ENCODE results near the gene RSPH4A. TPM values are rescaled to one million over a fixed set of nuclear protein-coding genes. Genes with fewer than 3 reads are reported as not detected.

The RSPH4A gene
- total and polyA plus RNA-seq, 9 of the 15 experiments (the other 6 are each of a cell fraction or from before 2014, with no cell fraction given): 0.04 to 0.30 (median 0.11) TPM

DNA sequence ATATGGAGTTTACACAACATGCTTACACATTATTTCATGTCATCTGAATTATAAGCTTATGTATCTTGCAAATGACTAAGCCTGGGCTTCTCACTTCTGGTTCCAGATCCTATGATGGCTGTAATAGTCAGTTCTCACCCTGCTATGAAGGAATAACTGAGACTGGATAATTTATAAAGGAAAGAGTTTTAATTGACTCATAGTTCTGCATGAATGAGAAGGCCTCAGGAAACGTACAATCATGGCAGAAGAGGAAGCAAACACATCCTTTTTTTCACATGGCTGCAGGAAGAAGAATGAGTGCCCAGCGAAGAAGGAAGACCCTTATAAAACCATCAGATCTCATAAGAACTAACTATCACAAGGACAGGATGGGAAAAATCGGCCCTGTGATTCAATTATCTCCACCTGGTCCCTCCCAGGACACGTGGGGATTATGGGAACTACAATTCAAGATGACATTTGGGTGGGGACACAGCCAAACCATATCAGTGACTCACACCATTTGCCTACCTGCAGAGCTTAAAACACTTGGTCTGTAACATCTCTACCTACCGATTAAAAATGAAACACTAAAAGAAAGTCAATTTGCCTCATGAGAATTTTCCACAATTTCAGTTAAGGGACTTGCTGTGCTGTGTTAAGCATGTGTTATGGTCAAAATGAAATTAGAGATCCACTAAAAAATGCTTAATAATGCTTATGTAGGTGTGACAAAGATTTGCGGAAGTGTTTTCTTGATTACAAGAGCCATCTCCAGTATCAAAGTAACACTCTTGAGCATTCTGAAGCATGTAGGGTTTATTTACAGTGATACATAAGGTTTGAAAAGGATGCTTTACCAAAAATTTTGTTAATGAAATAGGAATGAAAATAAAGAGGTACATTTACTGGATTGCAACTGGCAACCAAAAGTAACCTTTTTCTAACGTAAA is 47.2 kb upstream of the RSPH4A start (continued):
- TF ChIP-seq, protein P1, sequence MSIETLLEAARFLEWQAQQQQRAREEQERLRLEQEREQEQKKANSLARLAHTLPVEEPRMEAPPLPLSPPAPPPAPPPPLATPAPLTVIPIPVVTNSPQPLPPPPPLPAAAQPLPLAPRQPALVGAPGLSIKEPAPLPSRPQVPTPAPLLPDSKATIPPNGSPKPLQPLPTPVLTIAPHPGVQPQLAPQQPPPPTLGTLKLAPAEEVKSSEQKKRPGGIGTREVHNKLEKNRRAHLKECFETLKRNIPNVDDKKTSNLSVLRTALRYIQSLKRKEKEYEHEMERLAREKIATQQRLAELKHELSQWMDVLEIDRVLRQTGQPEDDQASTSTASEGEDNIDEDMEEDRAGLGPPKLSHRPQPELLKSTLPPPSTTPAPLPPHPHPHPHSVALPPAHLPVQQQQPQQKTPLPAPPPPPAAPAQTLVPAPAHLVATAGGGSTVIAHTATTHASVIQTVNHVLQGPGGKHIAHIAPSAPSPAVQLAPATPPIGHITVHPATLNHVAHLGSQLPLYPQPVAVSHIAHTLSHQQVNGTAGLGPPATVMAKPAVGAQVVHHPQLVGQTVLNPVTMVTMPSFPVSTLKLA (conservative IDR thresholded peaks at IDR 0.05): peak in 1 of 2 experiments; percentile 43; a peak in 2 of 4 replicates
- TF ChIP-seq DPF2 (IDR thresholded peaks at IDR 0.05) (0 out of 2 replicates have a peak, but pooled peaks have one; percentile 35), ZBTB1 (CRISPR knock-in tag; IDR thresholded peaks at IDR 0.05; ENCODE audit: borderline replicate concordance, low read depth) (no peak), NCOA2 (IDR thresholded peaks at IDR 0.05; ENCODE audit: partially characterized antibody in 2 of 2) (no peak), RFX1 (IDR thresholded peaks at IDR 0.05) (no peak), CBFA2T3 (IDR thresholded peaks at IDR 0.05) (peak; percentile 10; the same call in 1 of the 2 replicates), SMARCA4 (IDR thresholded peaks at IDR 0.05) (peak; percentile 51; the same call in 1 of the 2 replicates), SPI1 (IDR thresholded peaks at IDR 0.05; ENCODE audit: borderline replicate concordance, low read depth, low read length) (peak; percentile 52; the same call in 1 of the 2 replicates), KHSRP (IDR thresholded peaks at IDR 0.05) (no peak), CXXC5 (CRISPR knock-in tag; IDR thresholded peaks at IDR 0.05) (no peak), TCF3 (CRISPR knock-in tag; IDR thresholded peaks at IDR 0.05) (0 out of 2 replicates have a peak, but pooled peaks have one; percentile 21), SOX6 (IDR thresholded peaks at IDR 0.05) (0 out of 2 replicates have a peak, but pooled peaks have one; percentile 50), USF2 (CRISPR knock-in tag; IDR thresholded peaks at IDR 0.05) (peak; percentile 24; the same call in 1 of the 2 replicates), FOSL1 (tag; conservative IDR thresholded peaks at IDR 0.05) (peak; percentile 40; the same call in 1 of the 2 replicates), ATF3 (IDR thresholded peaks at IDR 0.05) (peak; percentile 39; the same call in 1 of the 2 replicates), ATF3 (CRISPR knock-in tag; conservative IDR thresholded peaks at IDR 0.05) (no peak), RBM22 (IDR thresholded peaks at IDR 0.05; ENCODE audit: low read depth, low read length, poor library complexity, severe bottlenecking) (no peak), SMARCE1 (IDR thresholded peaks at IDR 0.05) (0 out of 2 replicates have a peak, but pooled peaks have one; percentile 25), HSF4 (CRISPR knock-in tag; IDR thresholded peaks at IDR 0.05; ENCODE audit: borderline replicate concordance) (no peak), ZEB2 (IDR thresholded peaks at IDR 0.05) (peak; percentile 74), HDAC1 (IDR thresholded peaks at IDR 0.05) (0 out of 4 replicates have a peak, but pooled peaks of 1 of the 2 experiments have one; percentile 40)
- TF ChIP-seq, protein P2, sequence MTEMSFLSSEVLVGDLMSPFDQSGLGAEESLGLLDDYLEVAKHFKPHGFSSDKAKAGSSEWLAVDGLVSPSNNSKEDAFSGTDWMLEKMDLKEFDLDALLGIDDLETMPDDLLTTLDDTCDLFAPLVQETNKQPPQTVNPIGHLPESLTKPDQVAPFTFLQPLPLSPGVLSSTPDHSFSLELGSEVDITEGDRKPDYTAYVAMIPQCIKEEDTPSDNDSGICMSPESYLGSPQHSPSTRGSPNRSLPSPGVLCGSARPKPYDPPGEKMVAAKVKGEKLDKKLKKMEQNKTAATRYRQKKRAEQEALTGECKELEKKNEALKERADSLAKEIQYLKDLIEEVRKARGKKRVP (CRISPR knock-in tag; IDR thresholded peaks at IDR 0.05): no peak
- TF ChIP-seq, protein P3, sequence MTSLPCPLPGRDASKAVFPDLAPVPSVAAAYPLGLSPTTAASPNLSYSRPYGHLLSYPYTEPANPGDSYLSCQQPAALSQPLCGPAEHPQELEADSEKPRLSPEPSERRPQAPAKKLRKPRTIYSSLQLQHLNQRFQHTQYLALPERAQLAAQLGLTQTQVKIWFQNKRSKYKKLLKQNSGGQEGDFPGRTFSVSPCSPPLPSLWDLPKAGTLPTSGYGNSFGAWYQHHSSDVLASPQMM (CRISPR knock-in tag; IDR thresholded peaks at IDR 0.05): no peak

All from K562 (cell line).